ENCODE measurements around the gene KCNQ1. TPM values are rescaled to one million over a fixed set of nuclear protein-coding genes. Genes with fewer than 3 reads are reported as not detected.

The KCNQ1 gene
- total RNA-seq, 2 donors from 2014 or later, result 51.4 to 55.8 TPM

- peak; percentile 15 for DNase-seq
- Histone ChIP-seq H3K27me3 (no peaks in the 10 kb centered on the region), H3K4me3 (no peak overlapping the region), H3K27ac (no peak overlapping the region), H3K36me3 (no peaks in the 10 kb centered on the region), H3K9me3 (peaks cover 6% of the 10 kb centered on the region), H3K9ac (ENCODE audit: low read depth in 2 of 2, low read length in 2 of 2) (no peak overlapping the region), H3K4me1 (no peaks in the 10 kb centered on the region)
- no peak for TF ChIP-seq CTCF (IDR thresholded peaks at IDR 0.05)
- intact Hi-C loops (cut with DNase I), result no loop called here
Measured at GRCh38 chr11:2652333-2653197, 207.8 kb downstream of the KCNQ1 start.

- Histone ChIP-seq H3K4me1 (no peaks in the 10 kb centered on the region), H3K36me3 (no peaks in the 10 kb centered on the region), H3K4me3 (no peak overlapping the region), H3K9ac (ENCODE audit: low read depth in 2 of 2, low read length in 2 of 2) (no peak overlapping the region), H3K27ac (no peak overlapping the region), H3K9me3 (peaks cover 6% of the 10 kb centered on the region), H3K27me3 (no peaks in the 10 kb centered on the region)
- DNase-seq, result no peak
- no peak for TF ChIP-seq CTCF (IDR thresholded peaks at IDR 0.05)
- intact Hi-C loops (cut with DNase I), result no loop called here
Measured at GRCh38 chr11:2653198-2653551, 208.4 kb downstream of the KCNQ1 start.

GRCh38 chr11:2653930-2654739 lies 209.3 kb downstream of the KCNQ1 start:
- Histone ChIP-seq H3K36me3 (no peaks in the 10 kb centered on the region), H3K4me3 (no peak overlapping the region), H3K9ac (ENCODE audit: low read depth in 2 of 2, low read length in 2 of 2) (no peak overlapping the region), H3K27ac (no peak overlapping the region), H3K4me1 (no peaks in the 10 kb centered on the region), H3K27me3 (no peaks in the 10 kb centered on the region), H3K9me3 (peaks cover 6% of the 10 kb centered on the region)
- no peak for TF ChIP-seq CTCF (IDR thresholded peaks at IDR 0.05)
- DNase-seq, result peak; percentile 12
- intact Hi-C loops (cut with DNase I), result no loop called here

- Histone ChIP-seq H3K36me3 (no peaks in the 10 kb centered on the region), H3K27ac (no peak overlapping the region), H3K9me3 (no peaks in the 10 kb centered on the region), H3K27me3 (no peaks in the 10 kb centered on the region), H3K4me1 (no peaks in the 10 kb centered on the region), H3K4me3 (no peak overlapping the region), H3K9ac (ENCODE audit: low read depth in 2 of 2, low read length in 2 of 2) (no peak overlapping the region)
- DNase-seq, result no peak
- intact Hi-C loops (cut with DNase I), result no loop called here
- no peak for TF ChIP-seq CTCF (IDR thresholded peaks at IDR 0.05)
Measured at GRCh38 chr11:2655016-2655719, 210.4 kb downstream of the KCNQ1 start.

- Histone ChIP-seq H3K27ac (no peak overlapping the region), H3K9ac (ENCODE audit: low read depth in 2 of 2, low read length in 2 of 2) (no peak overlapping the region), H3K9me3 (no peaks in the 10 kb centered on the region), H3K4me1 (no peaks in the 10 kb centered on the region), H3K27me3 (no peaks in the 10 kb centered on the region), H3K36me3 (no peaks in the 10 kb centered on the region), H3K4me3 (no peak overlapping the region)
- intact Hi-C loops (cut with DNase I), result no loop called here
- no peak for DNase-seq
- no peak for TF ChIP-seq CTCF (IDR thresholded peaks at IDR 0.05)
Measured at GRCh38 chr11:2655834-2656622, 211.2 kb downstream of the KCNQ1 start.
